H1 (cell line): ENCODE results near the gene CILP. TPM values are rescaled to one million over a fixed set of nuclear protein-coding genes. Genes with fewer than 3 reads are reported as not detected.

Source experiments
- CTCF ChIA-PET: fragments of 300-600 bp; sonication (Branson Sonifier 250); formaldehyde crosslinking; loops from one replicate; lab custom pipeline; 2021; ENCODE audit not compliant: partially characterized antibody; lab: Charles Lee
- POLR2A ChIA-PET: fragments of 300-600 bp; sonication (Branson Sonifier 250); formaldehyde crosslinking; loops from one replicate; lab custom pipeline; 2021; ENCODE audit warnings: inconsistent platforms; ENCODE audit not compliant: partially characterized antibody; lab: Charles Lee
- DNase-seq, 2 experiments: peaks; one replicate each; pipeline versions ENCODE4 v3.0.0 to v3.0.0-alpha.2; 2010 to 2022; ENCODE audit warnings: low spot score in 2 of 2, low read depth in 1 of 2, mixed read lengths in 1 of 2
- FAIRE-seq: peaks from 2 replicates; lab custom pipeline; 2011; peaks lifted over from hg19 to GRCh38; lab: Jason Lieb, UNC
- H2AFZ ChIP-seq: 2 replicates; pipeline ENCODE4 v1.8.1; 2012; ENCODE audit warnings: low read length, inconsistent platforms
- H2AK5ac ChIP-seq: 2 replicates; pipeline ENCODE4 v1.6.1; 2013; ENCODE audit warnings: low read depth, low read length
- H2BK120ac ChIP-seq: replicated peaks from 2 replicates; pipeline ENCODE3; 2013; ENCODE audit warnings: low read depth, low read length, inconsistent platforms
- H2BK12ac ChIP-seq: 2 replicates; pipeline ENCODE4 v1.6.1; 2013; ENCODE audit warnings: low read depth, low read length
- H2BK15ac ChIP-seq: 2 replicates; pipeline ENCODE4 v1.6.1; 2013; ENCODE audit warnings: low read length
- H2BK20ac ChIP-seq: 2 replicates; pipeline ENCODE4 v1.6.1; 2013; ENCODE audit warnings: low read length
- H2BK5ac ChIP-seq: 2 replicates; pipeline ENCODE4 v1.6.1; 2013; ENCODE audit warnings: low read depth, low read length
- H3K14ac ChIP-seq: 2 replicates; pipeline ENCODE4 v1.6.1; 2013; ENCODE audit warnings: inconsistent platforms; ENCODE audit not compliant: insufficient read length
- H3K18ac ChIP-seq: 2 replicates; pipeline ENCODE4 v1.6.1; 2013; ENCODE audit warnings: low read length; ENCODE audit errors: extremely low read depth
- H3K23ac ChIP-seq: 2 replicates; pipeline ENCODE4 v1.6.1; 2013; ENCODE audit warnings: inconsistent platforms; ENCODE audit not compliant: insufficient read length
- H3K23me2 ChIP-seq: 2 replicates; pipeline ENCODE4 v1.6.1; 2013; ENCODE audit warnings: low read depth, low read length
- H3K27ac ChIP-seq: 2 replicates; pipeline ENCODE4 v1.6.1; 2011; ENCODE audit warnings: low read depth, low read length, inconsistent platforms
- H3K27me3 ChIP-seq, 4 experiments: replicated peaks in 1 of 4; 1 replicate in 1 of 4; 2 replicates in 3 of 4; pipeline versions ENCODE4 v1.6.1 to v1.8.1; 2011 to 2013; ENCODE audit warnings: low read length in 3 of 4, mild to moderate bottlenecking in 3 of 4, inconsistent platforms in 2 of 4, mixed read lengths in 2 of 4, moderate library complexity in 1 of 4; ENCODE audit not compliant: control insufficient read depth in 3 of 4, insufficient read depth in 3 of 4; ENCODE audit errors: extremely low read depth in 1 of 4
- H3K36me3 ChIP-seq, 4 experiments: 2 replicates each; pipeline versions ENCODE4 v1.6.1 to v1.8.1; 2011 to 2013; ENCODE audit warnings: mild to moderate bottlenecking in 4 of 4, low read length in 3 of 4, moderate library complexity in 2 of 4, control low read depth in 1 of 4, inconsistent platforms in 1 of 4; ENCODE audit not compliant: insufficient read depth in 4 of 4, control insufficient read depth in 2 of 4
- H3K4ac ChIP-seq: replicated peaks from 2 replicates; pipeline ENCODE3; 2013; ENCODE audit warnings: low read length, low read depth, mixed read lengths, inconsistent platforms; ENCODE audit not compliant: insufficient read length
- H3K4me1 ChIP-seq, 4 experiments: replicated peaks in 1 of 4; 1 replicate in 1 of 4; 2 replicates in 3 of 4; pipeline versions ENCODE4 v1.6.1 to v1.8.1; 2011 to 2013; ENCODE audit warnings: low read length in 3 of 4, inconsistent platforms in 2 of 4, mixed read lengths in 1 of 4; ENCODE audit not compliant: insufficient read depth in 4 of 4, control insufficient read depth in 3 of 4
- H3K4me2 ChIP-seq, 2 experiments: 2 replicates each; pipeline versions ENCODE4 v1.6.1 to v1.8.1; 2011 to 2013; ENCODE audit warnings: low read depth in 2 of 2, low read length in 2 of 2, control low read depth in 1 of 2, inconsistent platforms in 1 of 2, mild to moderate bottlenecking in 1 of 2; ENCODE audit not compliant: insufficient read depth in 1 of 2
- H3K4me3 ChIP-seq, 4 experiments: fragments of 200-600, 300-600 bp in 1 of 4; sonication (generic), shearing (Covaris generic), sonication (Bioruptor Twin) in 1 of 4; 2 replicates each; pipeline versions ENCODE4 v1.5.1 to v1.8.1; 2011 to 2016; ENCODE audit warnings: low read length in 4 of 4, low read depth in 3 of 4, control low read depth in 2 of 4, inconsistent platforms in 2 of 4, mild to moderate bottlenecking in 2 of 4, mixed read lengths in 1 of 4, moderate library complexity in 1 of 4; ENCODE audit not compliant: insufficient read depth in 2 of 4; ENCODE audit errors: extremely low read depth in 1 of 4
- H3K56ac ChIP-seq: replicated peaks from 2 replicates; pipeline ENCODE3; 2013; ENCODE audit warnings: low read depth, mild to moderate bottlenecking, mixed read lengths, low read length, inconsistent platforms; ENCODE audit not compliant: insufficient read length
- H3K79me1 ChIP-seq: 2 replicates; pipeline ENCODE4 v1.6.1; 2013; ENCODE audit warnings: low read depth, low read length, control low read depth
- H3K79me2 ChIP-seq, 2 experiments: 2 replicates each; pipeline versions ENCODE4 v1.6.1 to v1.8.1; 2012 to 2013; ENCODE audit warnings: low read length in 2 of 2, mild to moderate bottlenecking in 2 of 2, inconsistent platforms in 1 of 2; ENCODE audit not compliant: insufficient read depth in 2 of 2, control insufficient read depth in 1 of 2
- H3K9ac ChIP-seq, 4 experiments: replicated peaks in 1 of 4; 1 replicate in 1 of 4; 2 replicates in 3 of 4; pipeline versions ENCODE4 v1.6.1 to v1.8.1; 2011 to 2013; ENCODE audit warnings: low read depth in 3 of 4, low read length in 3 of 4, control low read depth in 2 of 4, mild to moderate bottlenecking in 2 of 4, moderate library complexity in 2 of 4, inconsistent platforms in 1 of 4; ENCODE audit errors: extremely low read depth in 1 of 4
- H3K9me3 ChIP-seq, 2 experiments: 2 replicates each; pipeline versions ENCODE4 v1.6.1 to v1.8.1; 2012 to 2013; ENCODE audit warnings: mild to moderate bottlenecking in 2 of 2, moderate library complexity in 2 of 2, control low read depth in 1 of 2, inconsistent platforms in 1 of 2, low read depth in 1 of 2, low read length in 1 of 2, mixed read lengths in 1 of 2; ENCODE audit not compliant: insufficient read depth in 2 of 2
- H4K20me1 ChIP-seq, 2 experiments: replicated peaks in 1 of 2; 2 replicates each; pipeline versions ENCODE3 to v1.8.1; 2011 to 2013; ENCODE audit warnings: inconsistent platforms in 2 of 2, low read length in 2 of 2, mild to moderate bottlenecking in 1 of 2; ENCODE audit not compliant: insufficient read depth in 2 of 2, control insufficient read depth in 1 of 2
- H4K5ac ChIP-seq: 2 replicates; pipeline ENCODE4 v1.6.1; 2013; ENCODE audit warnings: low read length, low read depth, mixed read lengths, inconsistent platforms; ENCODE audit not compliant: insufficient read length
- H4K8ac ChIP-seq: 2 replicates; pipeline ENCODE4 v1.8.0; 2013; ENCODE audit warnings: mild to moderate bottlenecking, moderate library complexity, low read length, inconsistent platforms; ENCODE audit not compliant: insufficient read depth; ENCODE audit errors: extremely low read depth
- H4K91ac ChIP-seq: replicated peaks from 2 replicates; pipeline ENCODE3; 2013; ENCODE audit warnings: low read length, mixed read lengths, inconsistent platforms; ENCODE audit not compliant: insufficient read length
- EZH2 ChIP-seq: fragments of 200-600 bp; sonication (generic); IDR thresholded peaks from 2 replicates; pipeline ENCODE4 v1.7.1; 2012; ENCODE audit warnings: low read depth, mild to moderate bottlenecking, moderate library complexity, low read length, inconsistent platforms; ENCODE audit not compliant: severe bottlenecking
- FOSL1 ChIP-seq: IDR thresholded peaks from 2 replicates; pipeline ENCODE4 v1.6.1; 2011; ENCODE audit warnings: mild to moderate bottlenecking, low read depth, low read length, moderate library complexity; ENCODE audit not compliant: insufficient read depth
- GTF2F1 ChIP-seq: IDR thresholded peaks from 2 replicates; pipeline ENCODE4 v1.6.1; 2012; ENCODE audit warnings: low read depth, low read length, improper control_type of control experiment, borderline replicate concordance
- JUND ChIP-seq: IDR thresholded peaks from 2 replicates; pipeline ENCODE4 v1.6.1; 2011; ENCODE audit warnings: mild to moderate bottlenecking, improper control_type of control experiment, low read length
- KDM5A ChIP-seq: fragments of 200-600 bp; IDR thresholded peaks from 2 replicates; pipeline ENCODE4 v1.7.1; 2012; ENCODE audit warnings: mild to moderate bottlenecking, low read length, inconsistent platforms, mixed read lengths
- NRF1 ChIP-seq: IDR thresholded peaks from 2 replicates; pipeline ENCODE4 v1.6.1; 2011; ENCODE audit warnings: mild to moderate bottlenecking, low read depth, low read length, improper control_type of control experiment
- POU5F1 ChIP-seq: IDR thresholded peaks from 2 replicates; pipeline ENCODE4 v1.6.1; 2011; ENCODE audit warnings: low read depth, mild to moderate bottlenecking, low read length, moderate library complexity
- SAP30 ChIP-seq: fragments of 300-600 bp; sonication (generic); IDR thresholded peaks from 2 replicates; pipeline ENCODE4 v1.7.1; 2012; ENCODE audit warnings: low read length, moderate library complexity, mild to moderate bottlenecking, inconsistent platforms; ENCODE audit not compliant: insufficient read depth, insufficient replicate concordance
- SIX5 ChIP-seq: IDR thresholded peaks from 2 replicates; pipeline ENCODE4 v1.6.1; 2011; ENCODE audit warnings: mild to moderate bottlenecking, low read depth, low read length
- SUZ12 ChIP-seq: fragments of 200-600 bp; sonication (generic); IDR thresholded peaks from 2 replicates; pipeline ENCODE4 v1.6.1; 2012; ENCODE audit warnings: mild to moderate bottlenecking, inconsistent platforms, low read length, moderate library complexity, mixed read lengths
- TAF1 ChIP-seq: IDR thresholded peaks from 2 replicates; pipeline ENCODE4 v1.6.1; 2011; ENCODE audit warnings: mild to moderate bottlenecking, low read depth, low read length
- TAF7 ChIP-seq: optimal IDR thresholded peaks from 2 replicates; pipeline ENCODE3; 2011; ENCODE audit warnings: low read depth, mild to moderate bottlenecking, inconsistent platforms, low read length, moderate library complexity, borderline replicate concordance
- WGBS, 2 experiments: shearing (Covaris generic) in 1 of 2; methylation state at CpG; one replicate each; pipeline versions ENCODE4 v1.1.6 to v1.1.7; 2013 to 2015; ENCODE audit warnings: low lambda C conversion rate in 2 of 2, mixed read lengths in 2 of 2, inconsistent platforms in 1 of 2, low coverage in 1 of 2, missing lambda C conversion rate in 1 of 2; ENCODE audit not compliant: insufficient replicate concordance in 2 of 2, insufficient coverage in 1 of 2, insufficient read length in 1 of 2; ENCODE audit errors: extremely low coverage in 1 of 2, missing lambda C conversion rate in 1 of 2; 5-methylcytosine and 5-hydroxymethylcytosine counted together
- polyA plus RNA-seq, 7 experiments: library from polyadenylated mRNA; depleted of rRNA in 3 of 7; stranded (reverse) in 5 of 7; unstranded in 2 of 7; fragments of >200 nt in 5 of 7; fragments of 200-250 nt in 2 of 7; gene quantifications; 1 replicate in 5 of 7; 2 replicates in 1 of 7; 4 replicates in 1 of 7; pipeline versions ENCODE4 v1.2.1 to v1.2.3, GENCODE V29; 2011 to 2013; ENCODE audit warnings: missing spikeins in 2 of 7, mixed read lengths in 2 of 7
- total RNA-seq: library from RNA; stranded (reverse); fragmentation: NEBNext Ultra II Directional; extraction: Animal tissue kit (Norgen Biotek cat#: 25700); gene quantifications from 2 replicates; pipeline ENCODE4 v1.2.1, GENCODE V29; 2021

Gene CILP
- total and polyA plus RNA-seq, 2 of the 8 experiments (the other 6 are each of a cell fraction or from before 2014, with no cell fraction given), result 0.02 TPM; not detected in 1

- DNase-seq (no peak), FAIRE-seq (no peak)
- peaks cover 0 to 4% (median 0%) of the 10 kb centered on the region in 4 experiments; a peak in 3 of 7 replicates for H3K4me1 ChIP-seq
- no peaks in the 10 kb centered on the region for H3K79me1 ChIP-seq
- H3K4me3 ChIP-seq, result no peak overlapping the region
- H3K9ac ChIP-seq, result no peak overlapping the region
- WGBS, 2 experiments, result 76% methylated on average over 17 of the region's 17 CpGs; no CpG with 5 or more reads in 1 of the 2 experiments
- no peak overlapping the region for H2BK120ac ChIP-seq
- H3K4ac ChIP-seq, result no peak overlapping the region
- no peaks in the 10 kb centered on the region; a peak in 1 of 7 replicates for H3K27me3 ChIP-seq
- H2BK5ac ChIP-seq, result no peak overlapping the region
- no peak overlapping the region for H4K91ac ChIP-seq
- H4K20me1 ChIP-seq, result peaks cover 0 to 2% of the 10 kb centered on the region in 2 experiments
- no peak overlapping the region for H3K18ac ChIP-seq
- no peaks in the 10 kb centered on the region for H3K9me3 ChIP-seq
- H3K14ac ChIP-seq, result no peak overlapping the region
- H3K4me2 ChIP-seq, result no peak overlapping the region
- no peak overlapping the region for H3K23ac ChIP-seq
- no peak overlapping the region for H2BK20ac ChIP-seq
- no peak overlapping the region for H2AK5ac ChIP-seq
- no peak overlapping the region for H3K56ac ChIP-seq
- H2BK15ac ChIP-seq, result no peak overlapping the region
- no peaks in the 10 kb centered on the region for H3K79me2 ChIP-seq
- POLR2A ChIA-PET, result interaction anchor here (0.9 to 2.0 kb wide), 3 partner anchors 25 to 95 kb away, joined by 3 to 6 read pairs (median 4); partner anchors contain the start of genes CLPX and RNU5B-1
- no peak overlapping the region for H2BK12ac ChIP-seq
- CTCF ChIA-PET, result interaction anchor here (0.9 to 7.0 kb wide), 8 partner anchors 8 to 88 kb away, joined by 3 to 87 read pairs (median 24); no protein-coding TSS in a partner anchor
- H2AFZ ChIP-seq, result no peak overlapping the region
- H3K36me3 ChIP-seq, result no peaks in the 10 kb centered on the region
- no peak overlapping the region for H4K5ac ChIP-seq
- H3K27ac ChIP-seq, result no peak overlapping the region
- no peak overlapping the region; the same call in 1 of the 2 replicates for H4K8ac ChIP-seq
- H3K23me2 ChIP-seq, result no peaks in the 10 kb centered on the region
- TF ChIP-seq SUZ12 (no peak), JUND (no peak), TAF7 (no peak), SIX5 (no peak), NRF1 (no peak), KDM5A (no peak), FOSL1 (no peak), POU5F1 (no peak), EZH2 (no peak), TAF1 (no peak), GTF2F1 (no peak), SAP30 (no peak)
Observed at GRCh38 chr15:65209701-65210643, 1.3 kb downstream of the CILP start.
